GM18507 (cell line): Measurements from ENCODE around the gene MPZL1.

Experiments used
- DNase-seq: peaks from one replicate; pipeline ENCODE4 v3.0.0; 2011; ENCODE audit warnings: low read depth; ENCODE audit not compliant: insufficient read length; ENCODE audit errors: extremely low spot score
- FAIRE-seq: peaks from 2 replicates; lab custom pipeline; 2011; peaks lifted over from hg19 to GRCh38; lab: Jason Lieb, UNC

The MPZL1 gene

DNA sequence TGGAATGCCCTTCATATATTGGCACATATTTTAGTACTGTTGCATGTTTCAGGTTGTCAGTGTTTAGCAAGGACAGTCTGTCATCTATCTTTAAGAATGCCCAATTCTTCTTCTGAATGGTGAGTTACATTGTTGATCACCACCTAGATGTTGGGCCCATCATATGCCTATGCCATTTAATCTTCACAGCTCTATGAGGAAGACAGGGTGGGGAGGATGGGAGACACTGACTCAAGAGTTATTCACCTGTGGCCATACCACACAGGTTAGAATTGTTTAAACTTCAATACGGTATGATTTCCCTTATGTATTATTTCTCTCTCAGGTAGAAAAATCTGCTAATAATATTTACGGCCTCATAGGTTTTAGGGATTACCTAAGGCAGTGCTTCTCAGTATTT is 44.8 kb downstream of the MPZL1 start:
- FAIRE-seq = no peak

DNA sequence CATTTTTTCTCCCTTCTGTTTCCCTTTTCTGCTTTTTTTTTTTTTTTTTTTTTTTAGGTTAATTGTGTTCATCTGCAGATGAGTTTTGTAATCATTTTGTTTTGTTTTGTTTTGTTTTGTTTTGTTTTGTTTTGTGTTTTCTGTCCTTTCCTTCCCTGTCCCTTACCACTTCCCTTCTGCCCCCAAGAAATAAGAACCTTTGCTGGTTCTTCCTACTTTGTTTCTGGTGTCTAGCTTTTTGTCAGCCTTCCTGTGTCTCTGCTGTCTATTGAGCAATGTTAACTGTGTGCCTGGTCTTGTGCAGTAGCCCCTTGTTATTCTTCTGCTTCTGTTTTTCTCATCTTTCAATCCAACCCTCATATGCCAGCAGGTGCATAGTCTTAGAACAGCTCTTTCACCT is 46.0 kb downstream of the MPZL1 start:
- FAIRE-seq (no peak), DNase-seq (no peak)

More for the DNA sequence above, 44.8 kb downstream of the MPZL1 start:
- no peak for DNase-seq

DNA sequence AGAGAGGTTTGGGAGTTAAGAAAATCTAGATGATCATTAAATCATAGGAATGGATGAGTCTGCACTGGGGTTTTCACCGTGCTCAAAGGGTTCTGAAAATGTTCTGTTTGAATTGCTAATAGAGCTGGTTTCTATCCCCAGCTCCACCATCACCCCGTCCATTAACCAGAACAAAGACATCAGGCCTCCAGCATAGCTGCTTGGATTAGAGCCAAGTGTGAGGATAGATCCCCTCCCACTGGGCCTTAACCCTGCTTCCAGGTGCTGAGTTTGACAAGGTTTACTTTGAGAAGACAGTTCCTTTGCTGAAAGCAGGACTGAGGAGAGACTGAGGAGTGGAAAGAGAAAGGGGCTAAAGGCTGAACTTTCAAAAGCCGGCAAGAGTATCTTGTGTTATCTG is 48.3 kb downstream of the MPZL1 start:
- no peak for DNase-seq
- FAIRE-seq = no peak

DNA sequence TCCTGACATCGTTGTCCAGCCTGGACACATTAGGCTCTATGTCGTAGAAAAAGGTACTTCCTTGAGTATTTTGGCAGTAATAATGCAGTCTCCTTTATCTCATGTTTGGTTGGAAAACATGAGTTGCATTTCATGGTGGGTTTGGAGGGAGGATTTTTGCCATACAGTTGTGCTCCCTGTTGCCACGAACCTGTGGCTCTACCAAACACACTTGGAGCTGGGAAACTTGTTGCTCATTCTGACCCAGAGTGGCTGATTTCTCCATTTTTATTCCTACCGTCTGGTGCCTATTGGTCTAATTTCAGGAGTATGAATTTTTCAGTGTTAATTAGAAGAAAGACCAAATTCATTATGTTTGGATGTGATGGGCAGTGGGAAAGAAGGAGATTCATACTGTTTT is 50.7 kb downstream of the MPZL1 start:
- FAIRE-seq (no peak), DNase-seq (no peak)

DNA sequence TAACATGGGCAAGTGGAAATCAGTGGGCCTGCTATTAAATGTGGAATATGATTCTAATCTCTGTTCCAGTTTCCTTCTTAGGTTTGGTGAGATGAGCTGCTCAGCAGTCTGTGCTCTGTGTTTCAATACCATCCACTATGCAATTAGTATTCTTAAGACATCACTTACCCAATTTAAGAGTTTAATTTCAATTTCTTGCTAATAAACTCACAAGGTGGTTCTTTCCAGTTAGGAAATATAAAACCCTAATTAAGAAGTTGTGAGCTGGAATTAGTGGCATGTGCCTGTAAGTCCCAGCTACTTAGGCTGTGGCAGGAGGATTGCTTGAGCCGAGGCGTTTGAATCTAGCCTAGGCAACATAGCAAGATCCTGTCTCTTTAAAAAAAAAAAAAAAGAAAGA is 51.7 kb downstream of the MPZL1 start:
- DNase-seq (no peak), FAIRE-seq (no peak)

DNA sequence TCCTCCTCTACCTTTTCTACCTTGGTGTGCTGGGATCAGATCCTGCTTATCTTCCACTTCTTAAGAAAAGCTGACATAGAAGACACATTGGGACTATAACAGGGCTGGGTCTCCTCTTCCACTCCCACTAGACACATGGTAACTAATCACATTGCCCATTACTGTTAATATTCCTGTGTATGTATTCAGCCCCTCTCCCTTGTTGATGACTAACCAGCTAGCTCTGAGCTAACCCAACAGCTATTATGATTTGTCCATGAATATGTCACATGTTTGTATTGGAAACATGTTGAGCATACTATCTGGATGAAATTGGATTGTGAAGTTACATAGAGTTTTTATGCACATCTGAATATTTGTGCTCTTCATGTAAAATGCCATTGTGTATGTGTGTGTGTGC is 52.9 kb downstream of the MPZL1 start:
- FAIRE-seq (no peak), DNase-seq (no peak)

DNA sequence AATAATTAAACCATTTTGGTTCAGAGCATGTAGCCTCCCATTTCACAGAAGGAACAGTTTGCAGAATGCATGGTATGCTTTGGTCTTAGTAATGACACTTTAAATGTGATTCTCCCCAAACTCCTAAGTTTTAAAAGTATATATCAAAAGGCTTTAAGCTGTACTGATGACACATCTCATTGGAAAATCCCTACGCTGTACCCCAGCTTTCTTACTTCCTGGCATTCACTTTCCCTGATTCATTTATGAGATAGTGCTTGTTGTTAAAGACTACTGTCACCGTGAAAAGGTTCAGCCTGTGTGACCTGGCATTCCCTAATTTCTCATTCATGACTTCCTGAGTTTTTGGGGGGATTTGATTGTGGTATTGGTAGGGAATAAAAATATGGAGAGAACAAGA is 53.4 kb downstream of the MPZL1 start:
- FAIRE-seq (no peak), DNase-seq (no peak)

DNA sequence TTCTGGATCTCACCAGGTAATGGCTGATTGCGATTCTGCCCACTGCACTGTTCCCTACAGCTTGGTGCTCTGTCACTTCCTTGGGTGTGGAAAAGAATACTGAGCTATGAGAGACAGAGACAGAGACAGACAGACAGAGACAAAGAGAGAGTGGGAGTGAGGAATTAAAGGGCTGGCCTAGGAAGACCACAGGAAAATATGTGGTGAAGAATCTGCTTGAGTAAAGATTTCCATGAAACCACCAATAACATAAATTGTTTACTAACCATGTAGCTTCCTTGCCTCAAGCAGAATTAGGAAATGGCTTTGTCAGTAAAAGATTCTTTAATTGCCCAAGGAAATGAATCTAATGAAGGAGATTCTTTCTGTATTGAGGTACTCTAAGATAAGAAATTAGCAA is 54.4 kb downstream of the MPZL1 start:
- FAIRE-seq (peak; percentile 71), DNase-seq (no peak)

DNA sequence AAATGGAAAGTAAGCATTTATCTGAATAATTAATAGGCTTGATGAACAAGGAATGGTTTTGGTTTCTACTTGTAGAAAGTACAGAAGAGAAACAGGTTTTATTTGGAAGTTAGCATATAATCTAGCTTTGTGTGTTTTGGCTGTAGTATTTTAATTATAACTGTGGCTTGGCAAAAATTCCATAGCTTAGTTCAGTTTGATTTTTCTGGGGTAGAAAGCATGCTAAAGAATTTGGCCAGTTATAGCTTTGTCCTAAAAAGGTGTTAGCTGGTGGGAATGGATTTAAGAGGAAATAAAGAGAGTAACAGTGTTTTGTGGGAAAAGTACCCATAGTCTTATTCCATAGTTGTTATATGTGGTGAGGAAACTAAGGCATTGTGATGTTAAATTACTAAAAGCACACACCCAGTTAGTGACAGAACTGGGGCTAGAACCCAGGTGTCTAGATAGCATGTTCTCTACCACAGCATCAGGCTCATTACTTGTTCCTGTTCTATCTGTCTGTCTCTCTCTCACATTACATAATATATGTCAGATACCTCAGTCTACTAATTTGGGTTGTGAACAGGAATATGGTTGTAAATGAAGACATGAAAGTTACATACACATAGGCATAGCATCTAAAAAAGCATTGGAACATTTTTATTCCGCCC is 55.0 kb downstream of the MPZL1 start:
- no peak for FAIRE-seq
- DNase-seq = no peak

DNA sequence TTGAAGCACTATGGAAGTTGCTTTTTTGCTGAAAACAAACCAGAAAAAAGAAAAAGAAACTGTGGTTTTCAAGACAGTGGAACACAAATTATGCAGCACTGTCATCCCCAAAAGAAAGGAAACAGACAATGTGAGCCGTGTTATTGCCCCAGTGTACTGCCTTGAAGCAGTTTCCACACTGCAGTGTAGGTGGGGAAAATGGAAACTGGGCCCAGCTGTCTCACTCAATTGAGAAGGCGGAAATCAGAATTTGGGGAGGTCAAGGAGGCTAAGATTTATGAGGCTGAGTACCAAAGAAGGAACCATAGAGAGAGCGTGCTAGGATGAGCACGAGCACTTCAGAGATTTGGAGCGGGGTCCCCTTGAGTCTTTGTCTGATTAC is 55.5 kb downstream of the MPZL1 start:
- FAIRE-seq (no peak), DNase-seq (no peak)

DNA sequence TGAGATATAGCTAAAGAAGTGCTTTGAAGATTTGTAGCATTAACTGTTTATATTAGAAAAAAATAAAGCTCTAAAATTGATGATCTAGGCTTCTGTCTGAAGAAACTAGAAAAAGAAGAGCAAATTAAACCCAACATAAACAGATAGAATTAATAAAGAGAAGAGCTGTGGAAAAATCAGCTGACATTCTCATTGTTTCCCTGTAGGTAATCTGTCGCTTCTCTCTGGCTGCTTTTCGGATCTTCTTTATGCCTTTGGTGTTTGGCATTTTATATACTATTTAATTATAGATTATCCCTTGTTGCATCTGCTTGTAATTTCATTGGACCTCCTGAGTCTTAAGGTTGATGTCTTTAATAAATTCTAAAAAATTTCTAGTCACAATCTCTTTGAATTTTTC is 59.8 kb downstream of the MPZL1 start:
- FAIRE-seq (no peak), DNase-seq (no peak)

DNA sequence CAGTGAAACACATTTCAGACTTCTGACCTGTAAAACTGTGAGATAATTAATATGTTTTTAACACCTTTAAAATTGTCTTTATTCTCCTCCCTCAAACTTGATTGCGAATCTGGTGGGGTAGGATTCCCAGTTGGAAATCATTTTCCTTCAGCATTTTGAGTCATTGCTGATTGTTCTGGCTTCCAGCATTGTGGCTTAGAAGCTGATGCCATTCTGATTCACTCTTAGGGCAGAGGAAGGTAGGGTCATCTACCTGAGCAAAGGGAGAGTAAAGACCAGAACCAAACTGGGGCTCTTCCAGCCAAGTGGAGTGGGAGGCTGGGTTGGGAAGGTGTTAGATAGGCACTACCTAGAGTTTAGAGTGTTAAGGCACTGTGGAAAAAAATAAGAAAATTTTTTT is 61.2 kb downstream of the MPZL1 start:
- FAIRE-seq (no peak), DNase-seq (no peak)

DNA sequence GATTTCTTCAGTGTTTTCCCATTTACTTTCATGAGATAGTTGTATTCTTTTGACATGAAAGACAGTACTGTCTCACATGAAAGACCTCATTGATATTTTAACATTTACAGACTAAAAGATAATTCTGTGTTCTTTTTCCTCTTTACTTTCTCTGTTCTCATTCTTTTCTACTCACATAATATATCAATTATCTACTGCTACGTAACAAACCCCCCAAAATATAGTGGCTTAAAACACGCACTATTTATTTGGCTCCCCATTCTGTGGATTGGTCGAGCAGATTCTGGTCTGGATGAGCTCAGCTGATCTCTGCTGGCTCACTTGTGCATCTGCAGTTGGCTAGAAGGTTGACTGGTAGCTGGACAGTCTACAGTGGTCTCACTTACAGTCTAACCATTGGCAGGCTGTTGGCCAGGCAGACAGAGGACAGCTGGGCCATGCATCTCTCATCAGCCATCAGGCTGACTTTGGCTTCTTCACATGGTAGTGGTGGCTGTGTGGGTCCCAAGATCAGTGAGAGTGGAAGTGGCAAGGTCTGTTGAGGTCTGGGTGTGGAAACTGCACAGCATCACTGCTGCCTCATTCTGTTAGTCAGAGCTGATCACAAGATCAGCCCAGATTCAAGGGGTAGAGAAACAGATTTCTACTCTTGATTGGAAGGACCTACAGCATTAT is 63.2 kb downstream of the MPZL1 start:
- FAIRE-seq = no peak

DNA sequence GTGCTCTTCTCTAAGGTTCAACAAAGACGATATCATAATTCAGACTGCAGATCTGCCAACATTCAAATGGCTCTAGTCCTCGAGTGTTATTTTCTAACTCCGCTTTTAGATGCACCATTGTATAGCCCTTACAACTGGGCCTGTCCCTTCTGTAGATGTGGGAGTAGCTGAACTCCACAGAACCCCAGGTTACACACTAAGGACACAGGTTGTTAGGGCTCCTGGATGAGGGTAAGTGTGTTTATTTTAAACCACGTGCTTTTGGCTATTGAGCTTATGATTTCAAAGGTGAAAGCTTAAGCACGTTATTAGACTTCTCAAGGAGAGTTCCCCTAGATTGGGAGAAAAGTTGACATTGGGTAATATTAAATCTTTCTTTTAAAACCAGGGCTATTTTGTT is 64.7 kb downstream of the MPZL1 start:
- FAIRE-seq = no peak
- DNase-seq = no peak

More for the DNA sequence above, 63.2 kb downstream of the MPZL1 start:
- DNase-seq = no peak

DNA sequence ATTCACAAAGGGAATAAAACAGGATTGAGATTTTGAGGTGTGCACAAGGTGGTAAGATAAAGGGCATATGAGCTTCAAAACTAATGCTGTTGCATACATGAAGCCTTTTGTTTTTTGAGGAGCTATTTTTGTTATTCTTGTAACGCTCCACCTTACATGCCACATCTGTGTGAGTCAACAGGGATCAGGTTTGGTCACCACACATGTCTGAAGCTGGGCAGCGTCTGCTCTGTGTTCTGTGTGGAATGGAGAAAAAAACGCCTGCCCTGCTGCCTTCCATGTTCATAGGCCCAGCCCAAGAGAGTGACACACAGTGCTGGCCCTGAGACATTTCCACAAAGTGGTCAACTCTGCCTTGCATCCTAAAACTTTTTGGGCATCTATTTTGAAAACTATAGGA is 67.7 kb downstream of the MPZL1 start:
- no peak for DNase-seq
- FAIRE-seq = no peak

DNA sequence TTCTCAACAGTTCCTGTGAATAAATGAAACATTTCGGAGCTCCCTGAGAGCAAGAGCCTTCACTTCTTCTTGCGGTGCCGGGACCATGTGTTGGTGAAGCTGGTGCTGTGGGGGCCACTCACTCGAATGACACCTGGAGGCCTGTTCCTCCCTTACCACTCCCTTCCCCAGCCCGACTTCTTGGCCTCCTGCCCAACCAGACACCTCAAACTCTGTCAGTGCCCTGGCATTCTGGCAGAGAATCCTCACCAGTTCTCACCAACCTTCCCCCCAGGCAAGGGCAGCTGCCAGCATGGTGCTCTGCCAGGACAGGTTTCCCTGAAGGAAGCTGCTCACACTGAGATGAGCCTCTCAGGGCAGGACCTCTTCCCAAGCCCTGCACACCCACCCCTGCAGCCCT is 68.3 kb downstream of the MPZL1 start:
- no peak for DNase-seq
- FAIRE-seq = no peak

DNA sequence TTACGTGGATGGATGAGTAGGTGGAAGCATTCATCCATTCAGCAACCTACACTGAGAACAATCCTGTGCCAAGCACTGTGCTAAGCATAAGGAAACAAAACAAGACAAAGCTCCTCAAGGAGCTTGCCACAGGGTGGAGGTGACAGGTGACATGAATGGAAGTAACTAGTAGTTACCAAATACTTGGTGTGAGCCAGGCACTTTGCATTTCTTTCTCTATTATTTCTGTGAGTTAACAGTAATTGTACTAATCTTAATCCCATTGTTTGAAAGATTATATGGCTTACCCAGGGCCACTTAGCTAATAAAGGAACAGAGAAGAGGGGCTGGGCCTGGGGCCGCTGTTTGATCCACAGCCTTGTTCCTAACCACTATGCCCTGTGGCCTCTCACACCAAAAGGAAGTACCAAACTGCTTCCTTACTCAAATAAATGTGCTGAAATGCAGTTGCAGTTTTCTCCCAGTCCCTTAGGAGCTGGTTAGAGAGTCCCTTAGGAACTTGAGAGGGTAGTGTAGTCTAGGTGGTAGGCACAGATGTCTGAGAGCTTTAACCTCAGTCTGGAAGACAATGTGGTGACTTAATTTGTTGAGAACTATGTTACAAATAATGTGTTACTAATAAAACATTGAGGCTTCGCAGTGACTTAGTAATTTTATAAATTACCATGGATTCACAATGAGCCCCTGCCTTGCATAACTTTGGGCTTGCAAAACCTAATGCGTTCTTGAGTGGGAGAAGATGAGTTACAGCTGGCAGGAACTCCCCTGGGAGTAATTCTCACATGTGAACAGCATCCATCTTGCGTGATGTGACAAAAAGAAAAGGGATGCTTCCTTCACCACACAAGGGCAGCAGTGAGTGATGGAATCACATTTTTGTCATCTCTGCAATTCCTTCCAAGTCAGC is 69.8 kb downstream of the MPZL1 start:
- FAIRE-seq (no peak), DNase-seq (no peak)

DNA sequence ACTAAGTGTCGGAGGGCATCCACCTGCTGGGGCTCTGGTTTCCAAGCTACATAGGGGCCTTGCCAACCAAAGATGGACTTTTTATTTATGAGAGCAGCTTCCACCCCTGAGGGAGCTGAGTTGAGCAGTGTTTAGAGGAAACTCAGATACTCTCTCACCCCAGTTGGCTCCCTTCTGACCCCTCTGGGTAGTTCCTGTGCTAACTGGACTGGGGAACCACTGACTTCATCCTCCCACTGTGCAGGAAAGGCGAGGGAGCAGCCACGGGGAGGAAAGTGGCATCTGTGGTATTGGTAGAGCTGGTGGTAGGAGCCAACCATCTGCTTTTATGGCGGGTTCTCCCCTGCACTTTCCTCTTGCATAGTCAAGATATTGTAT is 70.4 kb downstream of the MPZL1 start:
- DNase-seq (no peak), FAIRE-seq (no peak)

DNA sequence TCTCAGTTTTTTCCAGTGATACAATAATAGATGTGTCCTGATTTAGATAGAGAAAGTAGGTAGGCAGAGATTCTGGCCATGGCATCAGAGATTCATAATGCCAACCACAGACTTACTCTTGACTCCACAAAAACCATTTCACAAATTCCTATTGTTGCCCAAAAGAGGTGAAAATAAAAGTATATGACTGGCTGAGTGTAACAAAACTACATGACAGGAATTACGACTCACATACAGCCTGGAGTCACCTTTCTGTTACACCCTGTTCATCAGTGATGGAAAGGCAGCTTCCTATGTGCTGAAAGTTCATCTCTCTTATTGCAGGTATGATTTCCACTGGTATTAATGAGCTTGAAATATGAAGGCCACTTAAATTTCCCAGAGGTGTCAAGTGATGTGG is 72.3 kb downstream of the MPZL1 start:
- FAIRE-seq = no peak
- no peak for DNase-seq

DNA sequence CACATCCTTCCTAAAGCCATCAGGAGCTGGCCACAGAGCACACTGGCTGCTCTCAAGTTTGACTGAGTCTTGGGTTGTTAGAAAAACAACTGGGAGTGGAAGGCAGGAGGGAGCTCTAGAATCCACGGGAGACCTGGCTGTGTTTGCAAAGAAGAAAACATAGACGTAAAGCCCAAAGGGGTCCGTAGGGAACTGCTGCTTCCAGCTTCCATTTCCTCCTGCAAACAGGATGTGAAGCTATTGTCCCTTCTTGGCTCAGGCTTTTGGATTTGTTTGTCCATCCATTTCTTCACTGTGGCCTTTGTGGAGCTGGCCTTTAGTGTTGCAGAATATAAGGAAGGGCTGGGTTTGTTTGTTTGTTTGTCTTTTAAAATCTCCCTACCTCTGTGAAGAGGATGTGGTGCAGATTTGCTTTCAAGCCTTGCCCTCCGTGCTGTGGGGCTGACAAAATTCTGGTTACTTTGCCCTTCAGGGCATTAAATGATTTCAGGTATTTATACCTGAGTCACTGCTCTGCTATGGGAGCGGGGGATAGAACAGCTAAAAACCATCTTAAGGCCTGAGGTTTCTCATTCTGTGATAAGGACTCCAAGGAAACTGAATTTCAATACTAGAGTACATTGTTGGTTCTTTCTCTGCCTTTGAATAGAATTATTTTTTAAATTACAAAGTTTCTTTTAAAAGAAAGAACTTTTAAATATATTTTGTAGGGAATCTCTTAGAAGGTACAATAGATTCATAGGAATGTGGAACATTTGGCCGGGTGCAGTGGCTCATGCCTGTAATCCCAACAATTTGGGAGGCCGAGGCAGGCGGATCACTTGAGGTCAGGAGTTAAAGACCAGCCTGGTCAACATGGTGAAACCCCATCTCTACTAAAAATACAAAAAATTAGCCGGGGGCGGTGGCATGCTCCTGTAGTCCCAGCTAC is 74.3 kb downstream of the MPZL1 start:
- no peak for FAIRE-seq

More for the DNA sequence above, 74.3 kb downstream of the MPZL1 start:
- no peak for DNase-seq
